ENCODE data around the gene GHRHR. TPM values are rescaled to one million over a fixed set of nuclear protein-coding genes. Genes with fewer than 3 reads are reported as not detected.

Gene GHRHR
- not detected for polyA plus RNA-seq (2013, experiment 1 of 2; ENCODE audit: insufficient read length)
- polyA plus RNA-seq (2013, experiment 2 of 2; ENCODE audit: insufficient read length), result not detected

GRCh38 chr7:30963842-30964241, at the start of gene GHRHR:
GHRHR (plus strand) TSS chr7:30963953; CDS start chr7:30964069, 116 bp downstream.
- DNase-seq, result no peak

DNA sequence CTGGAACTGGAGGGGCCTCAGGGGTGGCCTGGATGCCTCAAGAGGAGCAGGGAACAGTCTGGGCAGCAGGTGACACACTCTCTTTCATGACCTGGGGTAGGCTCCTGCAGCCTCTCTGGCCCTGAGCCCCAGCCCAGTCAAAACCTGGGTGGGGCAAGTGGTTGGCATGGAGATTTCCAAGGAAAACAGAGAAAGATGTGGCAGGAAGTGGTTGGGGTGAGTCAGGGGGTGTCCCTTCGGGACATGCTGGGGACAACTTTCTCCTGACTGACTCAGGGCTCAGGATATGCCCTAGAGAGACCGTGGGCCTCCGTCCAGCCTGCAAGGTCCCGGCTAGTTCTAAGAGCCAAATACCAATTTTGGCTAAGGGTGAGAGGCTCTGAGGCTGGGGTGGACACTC, 49.2 kb upstream of the GHRHR start:
- DNase-seq, result peak; percentile 94

DNA sequence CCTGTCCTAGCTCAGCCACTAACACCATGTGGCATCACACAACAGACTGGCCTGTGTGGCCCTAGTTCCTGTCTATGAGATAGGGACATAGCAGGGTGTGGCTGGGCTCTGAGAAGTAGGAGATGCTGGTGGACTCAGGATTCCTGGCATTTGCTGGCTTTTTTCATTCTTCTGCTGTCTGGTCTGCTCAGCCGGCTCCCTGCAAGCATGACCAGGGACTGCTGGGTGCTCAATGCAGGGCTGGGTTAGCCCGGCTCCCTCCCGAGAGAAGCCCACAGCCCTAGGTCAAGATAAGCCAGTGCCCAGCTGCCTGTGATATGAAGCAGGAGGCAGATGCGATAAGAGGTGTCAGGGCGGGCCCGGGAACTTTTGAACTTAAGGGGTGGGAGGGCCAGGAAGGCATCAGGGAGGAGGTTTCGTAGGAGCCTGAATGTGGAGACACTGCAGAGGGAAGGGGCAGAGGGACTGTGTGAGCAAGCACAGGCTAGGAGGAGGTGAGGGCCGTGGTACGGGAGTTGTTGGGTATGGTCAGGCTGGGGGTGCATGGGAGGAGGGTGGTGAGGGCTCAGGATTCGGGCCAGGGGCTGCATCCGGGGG, 48.6 kb upstream of the GHRHR start:
- DNase-seq, result peak; percentile 79

DNA sequence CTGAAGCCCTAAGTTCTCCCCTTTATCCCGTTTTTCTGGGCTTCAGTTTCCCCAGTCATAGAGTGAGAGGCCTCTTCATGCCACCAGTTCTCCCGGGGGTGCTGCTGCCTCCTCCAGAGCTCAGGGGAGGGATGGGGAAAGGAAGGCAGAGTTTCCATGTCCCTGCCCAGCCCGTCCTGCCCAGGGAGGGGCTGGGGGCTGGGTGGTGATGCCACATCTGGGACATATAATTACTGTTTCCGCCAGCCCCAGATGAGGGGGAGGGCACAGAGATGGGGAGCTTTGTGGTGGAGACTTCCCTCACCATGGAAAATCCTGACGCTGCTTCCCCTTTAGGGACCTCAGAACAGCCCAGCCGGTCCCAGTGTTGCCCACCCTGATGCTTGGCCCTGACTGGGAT, 48.0 kb upstream of the GHRHR start:
- peak; percentile 32 for DNase-seq

GRCh38 chr7:30916255-30916654, 47.5 kb upstream of the GHRHR start:
- DNase-seq, result no peak

DNA sequence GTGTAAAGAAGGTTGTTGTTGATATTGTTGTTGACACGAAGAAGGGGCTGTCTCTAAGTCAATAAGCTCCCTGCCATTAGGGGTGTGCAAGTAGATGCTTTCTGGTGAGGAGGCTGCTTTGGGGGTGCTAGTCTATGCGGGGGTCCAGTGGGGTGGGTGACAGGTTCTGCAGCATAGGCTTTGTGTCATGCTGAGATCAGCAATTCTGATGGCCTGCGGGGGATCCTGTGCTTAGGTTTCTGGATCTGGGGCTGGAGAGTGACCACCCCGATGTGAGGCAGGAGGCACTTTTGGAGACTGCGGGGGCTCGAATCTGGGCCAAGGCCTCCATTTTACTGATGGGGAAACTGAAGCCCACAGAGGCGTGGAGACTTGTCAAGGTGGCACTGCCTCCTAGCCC, 47.0 kb upstream of the GHRHR start:
- DNase-seq, result no peak

DNA sequence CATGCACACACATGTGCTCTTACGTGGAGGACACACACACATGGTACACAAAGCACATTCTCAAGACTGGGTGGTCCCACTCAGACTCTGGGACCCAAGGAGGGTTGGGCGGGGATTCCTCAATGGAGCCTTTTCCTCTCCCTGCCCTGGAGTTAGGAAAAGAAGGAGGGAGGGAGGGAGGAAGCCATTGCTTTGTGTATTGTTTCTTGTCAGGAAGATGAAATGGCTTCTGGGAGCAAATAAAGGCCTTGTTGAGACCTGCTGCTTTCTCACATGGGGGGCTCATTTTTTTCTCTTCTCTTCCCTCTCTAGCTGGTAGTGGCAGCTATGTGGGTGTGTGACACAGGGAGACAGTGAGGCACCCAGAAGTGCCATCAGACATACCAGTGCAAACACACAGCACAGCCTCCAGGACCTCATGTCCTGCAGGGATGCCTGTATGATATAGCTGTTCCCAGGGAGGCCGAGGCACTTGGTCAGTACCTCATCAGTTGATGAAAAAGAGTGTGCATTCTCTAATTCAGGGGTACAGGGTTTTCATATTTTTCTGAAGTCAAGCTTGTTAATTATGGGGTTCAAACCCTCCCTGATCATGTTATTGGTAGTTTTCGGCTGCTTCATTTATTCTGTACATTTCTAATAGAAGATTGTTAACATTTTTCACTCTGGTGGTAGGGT, 46.4 kb upstream of the GHRHR start:
- no peak for DNase-seq

DNA sequence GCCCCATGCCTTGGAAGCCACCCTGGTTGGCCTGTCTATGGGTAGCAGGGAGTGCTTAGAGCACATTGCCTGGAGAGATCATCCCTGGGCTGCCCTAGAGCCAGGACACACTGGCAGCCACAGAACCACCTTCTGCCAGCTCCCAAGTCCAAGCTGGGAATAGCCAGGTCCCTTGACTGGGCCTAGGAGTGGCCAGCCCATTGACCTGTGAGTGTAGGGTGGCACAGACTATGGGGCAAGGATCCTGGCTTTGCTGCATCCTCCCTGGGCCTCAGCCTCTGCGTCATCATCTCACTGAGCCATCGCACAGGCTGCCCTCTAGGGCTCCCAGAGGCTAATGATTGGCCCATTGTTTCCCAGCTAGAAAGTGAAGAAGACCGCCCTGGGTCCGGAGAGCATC, 45.1 kb upstream of the GHRHR start:
- no peak for DNase-seq

- peak; percentile 75 for DNase-seq
Measured at GRCh38 chr7:30920021-30920583, 43.7 kb upstream of the GHRHR start.

GRCh38 chr7:30920584-30921539, 42.9 kb upstream of the GHRHR start:
- DNase-seq, result peak; percentile 87

- DNase-seq, result no peak
Measured at GRCh38 chr7:30921540-30922401, 42.0 kb upstream of the GHRHR start.

GRCh38 chr7:30922596-30922995, 41.2 kb upstream of the GHRHR start:
- no peak for DNase-seq

GRCh38 chr7:30923009-30923773, 40.6 kb upstream of the GHRHR start:
- no peak for DNase-seq

DNA sequence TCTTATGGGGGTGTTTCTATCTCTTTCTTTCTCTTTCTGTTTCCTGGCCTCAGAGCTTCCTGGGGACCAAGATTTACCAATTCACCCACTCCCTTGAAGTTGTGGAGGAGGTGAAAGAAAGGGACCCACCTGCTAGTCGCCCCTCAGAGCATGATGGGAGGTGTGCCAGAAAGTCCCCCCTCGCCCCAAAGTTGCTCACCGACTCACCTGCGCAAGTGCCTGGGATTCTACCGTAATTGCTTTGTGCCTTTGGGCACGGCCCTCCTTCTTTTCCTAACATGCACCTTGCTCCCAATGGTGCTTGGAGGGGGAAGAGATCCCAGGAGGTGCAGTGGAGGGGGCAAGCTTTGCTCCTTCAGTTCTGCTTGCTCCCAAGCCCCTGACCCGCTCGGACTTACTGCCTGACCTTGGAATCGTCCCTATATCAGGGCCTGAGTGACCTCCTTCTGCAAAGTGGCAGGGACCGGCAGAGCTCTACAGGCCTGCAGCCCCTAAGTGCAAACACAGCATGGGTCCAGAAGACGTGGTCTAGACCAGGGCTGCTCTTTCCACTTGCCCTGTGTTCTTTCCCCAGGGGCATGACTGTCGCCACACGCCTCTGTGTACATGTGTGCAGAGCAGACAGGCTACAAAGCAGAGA, 39.9 kb upstream of the GHRHR start:
- DNase-seq, result no peak

DNA sequence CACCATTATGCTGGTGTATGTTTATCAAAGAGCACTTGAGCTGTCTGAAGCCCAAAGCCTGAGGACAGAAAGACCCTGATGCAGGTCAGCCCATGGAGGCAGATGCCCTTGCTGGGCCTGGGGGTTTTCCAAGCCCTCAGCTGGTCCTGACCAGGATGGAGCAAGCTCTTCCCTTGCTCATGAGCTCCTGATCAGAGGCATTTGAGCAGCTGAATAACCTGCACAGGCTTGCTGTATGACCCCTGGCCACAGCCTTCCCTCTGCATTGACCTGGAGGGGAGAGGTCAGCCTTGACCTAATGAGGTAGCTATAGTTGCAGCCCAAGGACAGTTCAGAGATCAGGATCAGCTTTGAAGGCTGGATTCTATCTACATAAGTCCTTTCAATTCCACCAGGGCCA, 39.1 kb upstream of the GHRHR start:
- DNase-seq, result no peak

GRCh38 chr7:30925117-30925516, 38.6 kb upstream of the GHRHR start:
- no peak for DNase-seq

- DNase-seq, result no peak
Measured at GRCh38 chr7:30925913-30926312, 37.8 kb upstream of the GHRHR start.

DNA sequence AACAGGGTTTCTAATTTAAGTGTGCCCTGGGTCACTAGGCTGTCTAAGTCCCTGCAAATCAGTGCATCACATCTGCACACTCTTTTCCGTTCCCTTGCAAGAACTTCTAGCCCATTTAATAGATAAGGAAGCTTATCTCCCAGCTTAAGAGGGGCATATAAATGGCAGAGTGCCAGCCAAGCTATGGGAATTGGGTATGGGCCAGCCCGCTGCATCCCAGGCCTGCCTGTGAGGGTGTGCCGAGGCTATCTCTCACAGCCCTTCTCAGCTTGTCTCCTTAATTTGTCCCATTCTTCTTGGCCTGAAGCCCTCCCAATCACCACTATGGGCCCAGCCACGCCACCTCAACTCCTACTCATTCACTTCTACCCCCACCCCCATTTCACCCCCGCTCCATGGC, 37.4 kb upstream of the GHRHR start:
- no peak for DNase-seq

- no peak for DNase-seq
Measured at GRCh38 chr7:30927040-30927439, 36.7 kb upstream of the GHRHR start.

DNA sequence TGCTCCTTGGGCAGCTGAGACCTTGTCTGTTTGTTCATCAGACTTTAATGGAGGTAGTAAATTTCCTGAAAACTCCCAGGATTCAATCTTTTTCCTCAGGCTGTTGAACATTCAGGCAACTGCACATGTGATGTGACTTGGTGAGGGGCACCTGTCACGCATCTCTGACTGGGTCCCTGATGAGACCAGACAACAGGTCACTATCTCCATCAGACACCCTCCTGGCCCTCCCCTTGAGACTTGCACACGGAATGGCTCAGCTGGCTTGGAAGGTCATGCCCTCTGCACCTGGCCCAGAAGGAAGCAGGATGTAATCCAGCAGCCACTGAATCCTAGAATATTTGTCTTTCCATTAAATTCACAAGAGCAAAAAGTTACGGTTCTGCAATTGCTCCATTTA, 36.2 kb upstream of the GHRHR start:
- DNase-seq, result no peak
